ENCODE data around the gene KIAA1614.

KIAA1614 gene

GRCh38 chr1:180905927-180906326 lies 6.8 kb upstream of the KIAA1614 start:
- DNase-seq (ENCODE audit: low read depth, low spot score): no peak

GRCh38 chr1:180906511-180906910 lies 6.2 kb upstream of the KIAA1614 start:
- POLR2A ChIA-PET: interaction anchor here (0.6 kb wide), 1 partner anchor 363 kb away, joined by 3 read pairs; no protein-coding TSS in a partner anchor
- no peak overlapping the region for H3K4me3 ChIP-seq (ENCODE audit: low read depth, low read length)
- DNase-seq (ENCODE audit: low read depth, low spot score): no peak
- TF ChIP-seq, protein P1, sequence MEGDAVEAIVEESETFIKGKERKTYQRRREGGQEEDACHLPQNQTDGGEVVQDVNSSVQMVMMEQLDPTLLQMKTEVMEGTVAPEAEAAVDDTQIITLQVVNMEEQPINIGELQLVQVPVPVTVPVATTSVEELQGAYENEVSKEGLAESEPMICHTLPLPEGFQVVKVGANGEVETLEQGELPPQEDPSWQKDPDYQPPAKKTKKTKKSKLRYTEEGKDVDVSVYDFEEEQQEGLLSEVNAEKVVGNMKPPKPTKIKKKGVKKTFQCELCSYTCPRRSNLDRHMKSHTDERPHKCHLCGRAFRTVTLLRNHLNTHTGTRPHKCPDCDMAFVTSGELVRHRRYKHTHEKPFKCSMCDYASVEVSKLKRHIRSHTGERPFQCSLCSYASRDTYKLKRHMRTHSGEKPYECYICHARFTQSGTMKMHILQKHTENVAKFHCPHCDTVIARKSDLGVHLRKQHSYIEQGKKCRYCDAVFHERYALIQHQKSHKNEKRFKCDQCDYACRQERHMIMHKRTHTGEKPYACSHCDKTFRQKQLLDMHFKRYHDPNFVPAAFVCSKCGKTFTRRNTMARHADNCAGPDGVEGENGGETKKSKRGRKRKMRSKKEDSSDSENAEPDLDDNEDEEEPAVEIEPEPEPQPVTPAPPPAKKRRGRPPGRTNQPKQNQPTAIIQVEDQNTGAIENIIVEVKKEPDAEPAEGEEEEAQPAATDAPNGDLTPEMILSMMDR (IDR thresholded peaks at IDR 0.05; ENCODE audit: insufficient read depth, low read length, missing control alignments): no peak
- CTCF ChIA-PET: interaction anchor here (1.2 kb wide), 1 partner anchor 261 kb away, joined by 3 read pairs; no protein-coding TSS in a partner anchor

More at GRCh38 chr1:180905927-180906326, 6.8 kb upstream of the KIAA1614 start:
- TF ChIP-seq, protein P1 (IDR thresholded peaks at IDR 0.05; ENCODE audit: insufficient read depth, low read length, missing control alignments): no peak
- ChIA-PET POLR2A (no interaction called here), CTCF (interaction anchor here (1.2 to 1.6 kb wide), 2 partner anchors 24 to 262 kb away, joined by 3 to 4 read pairs; no protein-coding TSS in a partner anchor)
- H3K4me3 ChIP-seq (ENCODE audit: low read depth, low read length): no peak overlapping the region

- ChIA-PET CTCF (no interaction called here), POLR2A (no interaction called here)
- TF ChIP-seq, protein P1 (IDR thresholded peaks at IDR 0.05; ENCODE audit: insufficient read depth, low read length, missing control alignments): no peak
- no peak for DNase-seq (ENCODE audit: low read depth, low spot score)
- H3K4me3 ChIP-seq (ENCODE audit: low read depth, low read length): no peak overlapping the region
Measured at GRCh38 chr1:180907313-180908055, 5.2 kb upstream of the KIAA1614 start.

GRCh38 chr1:180908074-180908765 lies 4.5 kb upstream of the KIAA1614 start:
- no peak overlapping the region for H3K4me3 ChIP-seq (ENCODE audit: low read depth, low read length)
- no peak for DNase-seq (ENCODE audit: low read depth, low spot score)
- POLR2A ChIA-PET: no interaction called here
- TF ChIP-seq, protein P1 (IDR thresholded peaks at IDR 0.05; ENCODE audit: insufficient read depth, low read length, missing control alignments): no peak
- CTCF ChIA-PET: no interaction called here

- no peak for DNase-seq (ENCODE audit: low read depth, low spot score)
- TF ChIP-seq, protein P1 (IDR thresholded peaks at IDR 0.05; ENCODE audit: insufficient read depth, low read length, missing control alignments): no peak
- CTCF ChIA-PET: no interaction called here
- no peak overlapping the region for H3K4me3 ChIP-seq (ENCODE audit: low read depth, low read length)
- POLR2A ChIA-PET: interaction anchor here (0.6 kb wide), 1 partner anchor 73 kb away, joined by 4 read pairs; no protein-coding TSS in a partner anchor
Measured at GRCh38 chr1:180909005-180909414, 3.7 kb upstream of the KIAA1614 start.

GRCh38 chr1:180909462-180909976 lies 3.2 kb upstream of the KIAA1614 start:
- no peak for DNase-seq (ENCODE audit: low read depth, low spot score)
- TF ChIP-seq, protein P1 (IDR thresholded peaks at IDR 0.05; ENCODE audit: insufficient read depth, low read length, missing control alignments): no peak
- ChIA-PET POLR2A (no interaction called here), CTCF (no interaction called here)
- H3K4me3 ChIP-seq (ENCODE audit: low read depth, low read length): no peak overlapping the region

All from AG04449 (cell line).